HG03045 (cell line): ENCODE measurements around the gene TEP1.
A peak's percentile ranks its signal among the peaks of the same experiment; 100 is the strongest.

Source experiments
- ATAC-seq: cut with Tn5 transposase; IDR thresholded peaks from one replicate; pipeline ENCODE4 v1.9.1; 2021; ENCODE audit warnings: mild to moderate bottlenecking, moderate library complexity; ENCODE audit not compliant: unreplicated experiment

The TEP1 gene

GRCh38 chr14:20434701-20435581 is 21.6 kb upstream of the TEP1 start:
- ATAC-seq: no peak

DNA sequence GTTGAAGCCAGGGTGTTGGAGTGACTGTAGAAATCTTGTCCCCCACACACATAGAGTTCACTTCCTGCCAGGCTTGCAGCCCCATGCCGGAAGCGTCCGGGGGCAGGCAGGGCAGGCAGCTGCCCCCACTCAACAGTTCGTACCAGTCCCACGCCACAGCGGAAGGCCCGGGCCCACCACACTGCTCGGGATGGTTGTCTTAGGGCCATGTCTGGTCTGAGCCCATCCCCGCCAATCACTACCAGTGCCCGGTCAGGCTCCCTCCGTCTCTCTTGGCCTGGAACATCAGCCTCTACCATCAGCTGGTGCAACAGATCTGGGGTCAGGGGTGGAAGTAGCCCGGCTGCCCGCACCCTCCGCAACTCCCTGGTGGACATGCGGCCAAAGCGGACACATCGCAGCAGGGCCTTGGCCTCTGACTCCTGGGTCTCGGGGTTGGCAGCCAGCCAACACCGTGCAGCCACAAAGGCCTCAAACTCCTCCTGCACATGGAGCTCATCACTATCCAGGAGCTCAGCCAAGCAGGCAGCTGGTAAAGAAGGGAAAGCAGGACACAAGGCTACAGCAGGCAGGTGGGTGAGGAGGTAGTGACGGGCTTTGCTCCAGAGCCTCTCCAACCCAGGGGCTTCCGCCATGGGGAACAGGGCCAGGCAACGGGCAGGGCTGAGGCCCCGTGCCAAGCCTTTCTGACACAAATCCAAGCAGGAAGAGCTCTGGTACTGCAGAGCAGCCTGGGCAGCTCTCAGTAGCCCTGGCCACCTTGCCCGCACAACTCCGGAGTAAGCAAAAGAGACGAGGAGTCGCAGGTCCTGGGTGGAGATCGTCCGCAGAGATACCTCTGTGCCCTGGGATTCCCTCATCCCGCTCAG is 16.7 kb upstream of the TEP1 start:
- no peak for ATAC-seq

DNA sequence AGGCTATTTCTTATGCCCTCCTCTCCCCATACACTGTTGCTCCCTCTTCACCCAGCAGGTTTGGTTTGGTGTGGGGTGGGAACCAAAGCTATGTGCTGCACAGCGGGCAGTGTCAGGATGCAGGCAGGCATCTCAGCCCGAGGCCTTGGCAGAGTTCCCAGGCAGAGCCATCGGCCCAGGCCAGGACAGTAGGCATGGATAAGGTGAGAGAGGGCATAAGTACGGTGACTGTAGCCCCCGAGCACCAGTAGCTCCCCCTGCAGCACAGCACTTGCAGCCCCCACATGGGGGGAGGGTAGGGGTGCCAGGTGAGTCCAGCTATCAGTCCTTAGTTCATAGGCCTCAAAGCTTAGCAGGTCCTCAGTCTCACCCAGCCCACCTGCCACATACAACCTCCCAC is 15.5 kb upstream of the TEP1 start:
- ATAC-seq: no peak

- ATAC-seq: peak; percentile 39
These were observed 14.7 kb upstream of the TEP1 start for GRCh38 chr14:20428010-20428365.

GRCh38 chr14:20427231-20428009 is 14.1 kb upstream of the TEP1 start:
- ATAC-seq: peak; percentile 63

GRCh38 chr14:20424851-20425250 is 11.6 kb upstream of the TEP1 start:
- no peak for ATAC-seq

GRCh38 chr14:20422886-20423285 is 9.6 kb upstream of the TEP1 start:
- ATAC-seq: no peak

GRCh38 chr14:20421267-20421666 is 8.0 kb upstream of the TEP1 start:
- no peak for ATAC-seq

DNA sequence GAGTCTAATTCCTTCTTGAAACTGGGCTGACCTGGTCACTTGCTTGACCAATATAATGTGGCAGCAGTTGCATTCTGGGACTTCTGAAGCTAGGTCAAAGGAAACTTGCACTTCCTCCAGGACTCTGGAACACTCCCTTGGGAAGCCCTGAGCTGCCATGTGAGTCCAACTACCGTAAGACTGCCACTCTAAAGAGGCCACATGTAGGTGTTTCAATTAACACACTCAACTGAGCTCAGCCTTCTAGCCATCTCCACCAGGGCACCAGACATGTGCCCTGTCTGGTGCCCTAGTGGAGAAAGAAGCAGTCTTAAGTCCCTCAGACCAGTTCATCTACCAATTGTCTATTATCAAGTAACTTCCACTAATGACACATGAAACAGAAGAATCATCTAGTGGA is 6.1 kb upstream of the TEP1 start:
- no peak for ATAC-seq

- ATAC-seq: no peak
These were observed 5.2 kb upstream of the TEP1 start for GRCh38 chr14:20418501-20418909.

GRCh38 chr14:20417250-20418186 is 4.2 kb upstream of the TEP1 start:
- ATAC-seq: no peak

DNA sequence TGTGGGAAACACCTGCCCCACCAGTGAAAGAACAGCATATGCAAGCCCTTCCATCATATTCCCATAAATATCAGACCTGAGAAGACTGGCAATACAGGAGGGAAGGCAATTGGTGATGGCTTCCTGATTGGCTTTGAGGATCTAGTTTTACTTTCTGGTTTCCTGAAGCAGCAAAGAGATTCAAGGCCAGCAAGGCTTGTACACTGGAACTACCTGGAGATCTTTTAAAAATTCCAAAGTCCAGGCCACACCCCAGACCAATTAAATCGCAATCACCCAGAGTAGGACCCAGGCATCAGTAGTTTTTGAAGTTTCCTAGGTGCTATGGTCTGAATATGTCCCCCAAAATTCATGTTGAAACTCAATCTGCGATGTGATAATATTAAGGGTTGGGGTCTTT is 2.9 kb upstream of the TEP1 start:
- no peak for ATAC-seq

- ATAC-seq: no peak
These were observed 2.5 kb upstream of the TEP1 start for GRCh38 chr14:20415782-20416206.

GRCh38 chr14:20413744-20414082 is 412 bp upstream of the TEP1 start:
- ATAC-seq: peak; percentile 32

DNA sequence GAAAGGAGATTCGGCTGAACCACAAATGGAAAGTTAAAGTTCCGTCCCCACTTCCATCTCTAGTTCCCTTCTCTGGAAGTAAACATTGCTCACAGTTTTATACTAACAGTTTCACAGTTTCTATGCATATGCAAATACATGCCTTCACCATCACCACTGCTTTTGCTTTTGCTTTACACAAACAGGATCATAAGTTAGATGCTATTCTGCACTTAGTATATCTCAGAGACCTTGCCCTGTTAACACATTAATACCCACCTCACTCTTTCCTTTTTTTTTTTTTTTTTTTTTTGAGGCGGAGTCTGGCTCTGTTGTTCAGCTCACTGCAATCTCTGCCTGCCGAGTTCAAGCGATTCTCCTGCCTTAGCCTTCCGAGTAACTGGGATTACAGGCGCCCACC is 890 bp downstream of the TEP1 start:
- ATAC-seq: no peak

GRCh38 chr14:20409226-20409625 is 4.1 kb downstream of the TEP1 start:
- no peak for ATAC-seq

DNA sequence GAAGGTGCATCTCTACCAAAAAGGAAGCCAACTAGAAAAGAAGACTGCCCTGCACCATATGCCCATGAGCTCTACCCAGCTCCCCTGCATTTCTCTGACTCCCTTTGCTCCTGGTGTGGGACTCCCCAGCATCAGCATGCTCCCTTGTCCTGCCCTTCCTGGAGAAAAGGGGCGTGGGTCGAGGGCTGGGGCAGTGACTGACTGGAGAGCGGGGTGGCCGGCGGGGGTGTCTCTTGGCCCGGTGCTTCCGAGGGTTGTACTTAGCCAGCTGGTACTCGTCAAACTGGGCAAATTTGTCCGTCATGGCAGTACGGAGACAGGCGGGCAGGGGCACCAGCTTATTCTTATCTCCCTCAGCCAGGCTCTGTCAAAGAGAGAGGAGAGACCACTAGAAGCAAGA is 9.8 kb downstream of the TEP1 start:
- no peak for ATAC-seq

DNA sequence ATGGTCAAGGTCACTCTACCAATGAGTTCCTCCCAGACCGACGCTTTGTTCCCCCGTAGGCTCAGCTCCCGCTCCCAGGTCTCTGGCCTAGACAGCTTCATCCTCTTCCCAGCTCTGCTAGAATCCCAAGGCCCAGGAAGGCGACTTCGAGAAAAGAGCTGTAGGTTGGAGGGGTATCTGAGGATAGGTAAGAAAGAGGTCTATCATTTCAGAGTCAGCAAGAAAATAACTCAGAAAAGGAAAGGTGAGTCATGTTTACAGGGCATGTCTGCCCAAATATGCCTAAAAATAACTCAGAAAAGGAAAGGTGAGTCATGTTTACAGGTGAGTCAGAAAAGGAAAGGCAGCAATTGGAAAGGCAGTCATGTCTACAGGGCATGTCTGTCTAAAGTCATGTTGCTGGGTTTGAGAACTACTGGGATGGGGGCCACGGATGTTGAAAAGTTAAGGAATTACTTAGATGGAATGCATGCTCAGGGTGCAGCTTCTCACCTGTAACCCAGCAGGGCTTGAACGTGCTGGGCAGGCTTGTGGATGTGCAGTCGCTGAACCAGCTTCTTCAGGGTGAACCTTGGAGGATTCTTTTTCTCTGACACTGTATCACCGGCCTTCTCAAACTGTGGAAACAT is 12.2 kb downstream of the TEP1 start:
- no peak for ATAC-seq

- no peak for ATAC-seq
These were observed 12.7 kb downstream of the TEP1 start for GRCh38 chr14:20400589-20400964.

GRCh38 chr14:20397511-20397910 is 15.8 kb downstream of the TEP1 start:
- no peak for ATAC-seq
